ENCODE results near the gene PI3.

DNA sequence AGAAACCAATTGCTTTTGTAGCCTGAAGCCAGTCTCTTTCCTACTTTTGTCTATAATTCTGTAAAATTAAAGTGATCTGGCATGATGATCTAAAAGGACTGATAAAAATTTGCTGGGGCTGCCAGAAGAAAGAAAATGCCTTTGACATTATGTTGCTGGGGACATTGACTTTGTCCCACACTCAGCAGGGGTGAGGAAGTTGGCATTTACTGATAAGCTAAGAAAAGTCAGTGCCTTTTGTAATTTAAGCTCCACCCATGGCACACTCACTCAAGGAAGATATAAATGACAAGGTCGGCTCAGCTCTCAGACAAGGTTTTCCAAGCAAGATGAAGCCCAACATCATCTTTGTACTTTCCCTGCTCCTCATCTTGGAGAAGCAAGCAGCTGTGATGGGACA is 32.0 kb downstream of the PI3 start, which contains the start of gene SEMG1:
- TF ChIP-seq POLR2A (IDR thresholded peaks at IDR 0.05; ENCODE audit: control extremely low read depth in 1 of 2, low read depth in 2 of 2, low read length in 2 of 2) (no peak), POLR2AphosphoS5 (IDR thresholded peaks at IDR 0.05; ENCODE audit: low read depth, low read length) (no peak), EZH2 (IDR thresholded peaks at IDR 0.05; ENCODE audit: low read depth, low read length, severe bottlenecking) (no peak)
